Measurements from ENCODE around the gene CYP4B1.
"Not testable (repeated sequence)": the region's sequence is repeated elsewhere in the genome, so short reads cannot be mapped to it uniquely, and the experiment has no call there.

The CYP4B1 gene

GRCh38 chr1:46817814-46818213 lies 19.0 kb downstream of the CYP4B1 start:
- DNase-seq, result no peak

- DNase-seq, result no peak
Observed at GRCh38 chr1:46818591-46818990, 19.7 kb downstream of the CYP4B1 start.

- no peak for DNase-seq
Observed at GRCh38 chr1:46819335-46819734, 20.5 kb downstream of the CYP4B1 start.

DNA sequence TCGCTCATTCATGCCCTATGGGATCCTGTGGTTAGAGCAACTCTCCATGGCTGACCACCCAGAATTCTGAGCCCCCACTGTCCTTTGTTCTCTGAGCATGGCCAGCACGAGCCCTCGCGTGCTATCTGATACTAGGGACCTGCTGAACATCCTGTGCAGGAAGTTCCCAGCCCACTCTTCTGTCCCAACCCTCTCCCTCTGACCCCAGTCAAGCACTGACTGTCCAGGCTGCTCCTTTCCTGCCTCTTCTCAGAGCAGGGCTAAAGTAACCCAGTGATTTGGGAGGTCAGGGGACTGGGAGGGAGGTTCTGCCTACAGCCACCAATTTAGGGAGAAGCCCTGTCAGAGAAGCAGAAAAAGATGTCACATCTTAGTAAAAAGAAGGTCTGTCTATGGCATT lies 21.2 kb downstream of the CYP4B1 start:
- DNase-seq, result no peak

DNA sequence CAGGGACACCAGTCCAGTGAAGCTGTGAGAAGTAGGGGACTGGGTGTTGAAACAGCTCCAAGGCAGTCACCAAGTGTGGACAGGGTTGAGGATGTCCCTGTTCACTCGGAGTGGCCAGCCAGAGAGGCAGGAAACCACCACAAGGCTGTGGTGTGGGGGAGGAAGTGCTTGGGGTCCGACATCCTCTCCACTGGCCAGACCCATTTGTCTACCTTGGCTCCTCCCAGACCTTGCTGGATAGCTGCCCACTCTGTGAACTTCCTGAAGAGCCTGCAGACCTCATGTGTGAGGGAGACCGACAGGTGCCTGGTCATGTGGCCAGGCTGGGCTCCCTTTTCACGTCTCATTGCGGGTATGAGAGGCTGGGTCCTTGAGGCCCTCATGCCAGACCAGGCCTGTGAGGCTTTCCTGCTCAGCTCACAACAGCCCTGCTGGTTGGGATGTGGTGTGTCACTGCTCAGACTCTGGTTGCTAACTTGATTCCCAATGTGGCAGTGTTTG lies 21.8 kb downstream of the CYP4B1 start:
- DNase-seq, result no peak

GRCh38 chr1:46822248-46822826 lies 23.5 kb downstream of the CYP4B1 start:
- DNase-seq, result no peak

GRCh38 chr1:46823151-46823550 lies 24.3 kb downstream of the CYP4B1 start:
- DNase-seq, result no peak

GRCh38 chr1:46826892-46827291 lies 28.0 kb downstream of the CYP4B1 start:
- DNase-seq, result not testable (repeated sequence)

DNA sequence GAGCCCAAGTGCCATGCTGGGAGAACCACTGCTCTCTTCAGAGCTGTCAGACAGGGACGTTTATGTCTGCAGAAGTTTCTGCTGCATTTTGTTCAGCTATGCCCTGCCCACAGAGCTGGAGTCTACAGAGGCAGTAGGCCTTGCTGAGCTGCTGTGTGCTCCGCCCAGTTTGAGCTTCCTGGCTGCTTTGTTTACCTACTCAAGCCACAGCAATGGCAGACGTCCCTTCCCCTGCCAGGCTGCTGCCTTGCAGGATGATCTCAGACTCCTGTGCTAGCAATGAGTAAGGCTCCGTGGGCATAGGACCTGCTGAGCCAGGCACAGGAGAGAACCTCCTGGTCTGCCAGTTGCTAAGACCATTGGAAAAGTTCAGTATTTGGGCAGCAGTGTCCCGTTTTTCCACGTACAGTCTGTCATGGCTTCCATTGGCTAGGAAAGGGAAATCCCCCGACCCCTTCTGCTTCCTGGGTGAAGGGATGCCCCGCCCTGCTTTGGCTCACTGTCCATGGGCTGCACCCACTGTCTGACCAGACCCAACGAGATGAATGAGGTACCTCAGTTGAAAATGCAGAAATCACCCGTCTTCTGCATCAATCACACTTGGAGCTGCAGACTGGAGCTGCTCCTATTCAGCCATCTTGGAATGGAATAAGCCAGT lies 31.9 kb downstream of the CYP4B1 start:
- DNase-seq, result no peak

DNA sequence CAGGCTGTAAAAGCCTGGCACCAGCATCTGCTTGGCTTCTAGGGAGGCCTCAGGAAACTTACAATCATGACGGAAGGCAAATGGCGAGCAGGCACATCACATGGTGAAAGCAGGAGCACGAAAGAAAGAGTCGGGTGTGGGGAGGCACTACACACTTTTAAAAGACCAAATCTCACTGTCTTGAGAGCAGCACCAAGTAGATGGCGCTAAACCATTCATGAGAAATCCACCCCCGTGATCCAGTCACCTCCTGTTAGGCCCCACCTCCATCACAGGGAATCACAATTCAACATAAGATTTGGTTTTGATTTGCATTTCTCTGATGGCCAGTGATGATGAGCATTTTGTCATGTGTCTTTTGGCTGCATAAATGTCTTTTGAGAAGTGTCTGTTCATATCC lies 36.6 kb downstream of the CYP4B1 start:
- DNase-seq, result not testable (repeated sequence)

DNA sequence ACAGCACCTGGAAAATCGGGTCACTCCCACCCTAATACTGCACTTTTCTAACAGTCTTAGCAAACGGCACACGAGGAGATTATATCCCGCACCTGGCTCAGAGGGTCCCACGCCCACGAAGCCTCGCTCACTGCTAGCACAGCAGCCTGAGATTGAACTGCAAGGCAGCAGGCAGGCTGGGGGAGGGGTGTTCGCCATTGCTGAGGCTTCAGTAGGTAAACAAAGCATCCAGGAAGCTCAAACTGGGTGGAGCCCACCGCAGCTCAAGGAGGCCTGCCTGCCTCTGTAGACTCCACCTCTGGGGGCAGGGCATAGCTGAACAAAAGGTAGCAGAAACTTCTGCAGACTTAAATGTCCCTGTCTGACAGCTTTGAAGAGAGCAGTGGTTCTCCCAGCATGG lies 47.5 kb downstream of the CYP4B1 start:
- DNase-seq, result not testable (repeated sequence)

DNA sequence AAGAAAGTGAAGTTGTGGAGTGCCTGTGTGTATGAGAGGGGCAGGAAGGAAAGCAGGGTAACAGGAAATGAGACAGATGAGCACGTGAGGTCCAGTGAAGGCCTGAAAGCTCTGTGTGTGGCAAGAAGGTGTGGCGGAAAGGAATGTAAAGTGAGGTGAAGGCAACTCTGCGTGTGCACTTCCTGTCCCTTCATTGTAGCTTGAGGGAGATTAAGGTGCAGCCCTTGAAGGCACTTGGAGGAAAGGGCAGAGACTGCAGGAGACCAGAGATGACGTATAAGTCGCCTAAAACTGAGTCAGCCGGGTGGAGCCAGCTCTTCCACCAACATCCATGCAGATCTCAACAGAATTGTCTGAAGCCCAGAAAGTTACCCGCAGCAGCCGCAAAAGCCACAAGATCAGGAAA lies 58.8 kb downstream of the CYP4B1 start:
- DNase-seq, result not testable (repeated sequence)

DNA sequence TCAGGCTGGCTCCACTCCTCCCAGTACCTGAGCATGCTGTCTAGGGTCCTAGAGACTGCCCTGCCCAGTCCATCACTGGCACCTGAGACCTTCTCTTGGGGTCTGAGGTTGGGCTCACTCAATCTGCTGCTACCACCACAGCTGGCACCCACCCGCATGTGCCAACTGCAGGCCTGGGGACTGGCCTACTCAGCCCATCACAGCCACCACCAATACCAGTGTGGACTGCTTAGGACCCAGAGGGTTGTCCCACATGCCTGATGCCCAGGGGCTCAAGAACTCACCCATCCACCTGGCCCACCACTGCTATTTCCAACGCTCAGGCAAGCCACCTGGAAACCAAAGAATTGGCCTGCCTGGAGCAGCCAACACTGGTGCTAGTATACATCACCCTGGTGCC lies 63.5 kb downstream of the CYP4B1 start:
- no peak for DNase-seq

All from activated effector memory CD4-positive, alpha-beta T cell treated with anti-CD3 and anti-CD28 coated beads, Interleukin-2, amount 50 U/mL, for 16 hours (primary cell).